ENCODE results near the gene MYOCD. TPM values are rescaled to one million over a fixed set of nuclear protein-coding genes. Genes with fewer than 3 reads are reported as not detected.

The MYOCD gene
- total RNA-seq, 1 experiment from 2014 or later: 0.02 TPM

- DNase-seq (ENCODE audit: extremely low read depth, low read depth): no peak
These were observed 40.4 kb downstream of the MYOCD start for GRCh38 chr17:12706070-12706469.

- no peak for DNase-seq (ENCODE audit: extremely low read depth, low read depth)
These were observed 43.4 kb downstream of the MYOCD start for GRCh38 chr17:12709063-12709462.

DNA sequence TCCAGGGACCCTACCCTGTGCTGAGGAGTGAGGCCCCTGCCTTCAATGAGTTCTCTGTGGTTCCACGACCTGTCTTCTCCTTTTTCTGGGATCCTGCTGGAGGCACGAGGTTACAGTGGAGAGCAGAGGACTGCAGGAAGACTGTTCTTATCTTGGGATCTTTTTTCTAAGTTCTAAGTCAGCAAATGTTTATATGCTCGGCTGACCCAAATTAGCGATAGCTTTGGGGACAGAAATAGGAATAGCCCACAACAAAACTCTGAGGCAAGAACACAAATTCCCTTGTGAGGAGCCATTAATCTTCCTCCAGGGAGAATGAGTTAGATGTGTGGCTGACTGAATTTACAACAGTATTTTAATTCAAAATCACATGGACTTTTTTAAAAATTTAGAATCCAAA, 46.7 kb downstream of the MYOCD start:
- no peak for DNase-seq (ENCODE audit: extremely low read depth, low read depth)

DNA sequence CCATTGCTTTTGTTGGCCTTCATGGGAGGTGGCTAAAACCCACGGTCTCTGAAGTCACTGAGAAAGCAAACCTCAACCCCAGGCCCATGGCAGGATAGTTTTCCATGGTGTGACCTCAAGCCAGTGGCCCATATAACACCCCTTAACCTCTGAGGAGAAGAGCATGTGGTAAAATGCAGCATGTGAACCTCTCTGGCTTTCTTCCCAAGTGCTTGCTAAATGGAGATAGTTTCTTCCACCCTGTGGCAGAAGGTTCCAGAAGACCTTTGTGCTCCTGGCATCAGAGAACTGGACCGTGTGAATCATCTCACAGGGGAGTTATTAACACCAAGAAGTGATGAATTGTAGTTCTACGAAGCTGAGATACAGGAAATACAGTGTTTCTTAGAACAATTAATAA, 47.3 kb downstream of the MYOCD start:
- no peak for DNase-seq (ENCODE audit: extremely low read depth, low read depth)

DNA sequence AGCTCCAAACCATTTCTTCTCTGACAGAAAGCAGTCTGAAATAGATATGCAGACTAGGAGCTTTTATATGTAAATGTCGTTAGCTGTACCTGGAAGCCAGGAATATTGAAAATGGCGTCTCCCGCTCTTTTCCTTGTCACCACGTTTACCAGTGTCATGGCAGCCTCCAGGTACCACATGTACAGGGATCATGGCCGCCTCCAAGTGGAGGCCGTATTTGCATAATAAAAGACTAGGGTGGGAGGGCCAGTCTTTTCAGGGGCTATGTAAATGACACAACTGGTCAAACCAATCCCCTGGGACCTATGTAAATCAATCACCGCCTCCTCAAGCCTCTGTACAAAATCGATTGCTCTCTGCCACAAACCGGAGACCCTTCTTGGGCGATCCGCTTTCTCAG, 54.3 kb downstream of the MYOCD start:
- DNase-seq (ENCODE audit: extremely low read depth, low read depth): no peak

DNA sequence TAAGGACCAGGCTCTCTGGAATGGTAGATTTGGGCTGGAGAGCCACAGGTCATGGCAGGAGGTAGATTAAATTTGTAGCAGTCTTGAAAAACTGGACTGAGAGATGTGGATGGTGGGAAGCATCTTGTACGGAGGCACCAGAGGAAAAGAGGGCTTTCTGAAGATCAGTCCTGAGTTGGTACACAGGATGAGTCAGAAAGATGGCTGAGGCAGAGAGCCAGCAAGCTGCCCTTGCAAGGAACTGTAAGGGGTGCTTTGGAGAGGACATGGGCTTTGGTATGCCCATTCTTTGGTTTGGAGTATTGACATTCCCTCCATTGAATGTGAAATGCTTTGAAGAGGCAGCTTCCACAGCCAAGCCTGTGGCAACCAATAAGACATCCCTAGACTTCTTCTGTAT, 55.9 kb downstream of the MYOCD start:
- no peak for DNase-seq (ENCODE audit: extremely low read depth, low read depth)

- no peak for DNase-seq (ENCODE audit: extremely low read depth, low read depth)
These were observed 56.6 kb downstream of the MYOCD start for GRCh38 chr17:12722282-12722681.

- DNase-seq (ENCODE audit: extremely low read depth, low read depth): no peak
These were observed 60.4 kb downstream of the MYOCD start for GRCh38 chr17:12726131-12726530.

GRCh38 chr17:12727076-12727760, 61.5 kb downstream of the MYOCD start:
- DNase-seq (ENCODE audit: extremely low read depth, low read depth): no peak

DNA sequence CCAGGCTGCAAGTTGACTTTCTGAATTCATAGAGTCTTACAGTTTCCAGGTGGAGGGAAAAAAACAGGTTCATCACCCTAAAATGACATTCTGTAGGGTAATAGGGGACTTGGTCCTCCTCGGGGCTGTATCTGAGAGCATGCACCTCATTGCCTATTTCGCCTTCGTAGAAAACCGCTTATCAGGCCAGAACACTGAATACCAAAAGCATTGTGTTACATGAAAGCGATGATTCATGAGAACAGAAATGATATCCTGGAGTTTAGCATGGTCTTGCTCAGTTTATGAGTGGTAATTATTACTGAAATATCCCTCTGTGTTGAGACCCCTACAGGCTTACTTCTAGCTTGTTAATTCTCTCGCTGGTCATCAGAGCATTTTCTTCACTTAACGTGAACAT, 62.2 kb downstream of the MYOCD start:
- DNase-seq (ENCODE audit: extremely low read depth, low read depth): no peak

- DNase-seq (ENCODE audit: extremely low read depth, low read depth): no peak
These were observed 63.4 kb downstream of the MYOCD start for GRCh38 chr17:12729086-12729485.

GRCh38 chr17:12730421-12730820, 64.7 kb downstream of the MYOCD start:
- DNase-seq (ENCODE audit: extremely low read depth, low read depth): no peak

DNA sequence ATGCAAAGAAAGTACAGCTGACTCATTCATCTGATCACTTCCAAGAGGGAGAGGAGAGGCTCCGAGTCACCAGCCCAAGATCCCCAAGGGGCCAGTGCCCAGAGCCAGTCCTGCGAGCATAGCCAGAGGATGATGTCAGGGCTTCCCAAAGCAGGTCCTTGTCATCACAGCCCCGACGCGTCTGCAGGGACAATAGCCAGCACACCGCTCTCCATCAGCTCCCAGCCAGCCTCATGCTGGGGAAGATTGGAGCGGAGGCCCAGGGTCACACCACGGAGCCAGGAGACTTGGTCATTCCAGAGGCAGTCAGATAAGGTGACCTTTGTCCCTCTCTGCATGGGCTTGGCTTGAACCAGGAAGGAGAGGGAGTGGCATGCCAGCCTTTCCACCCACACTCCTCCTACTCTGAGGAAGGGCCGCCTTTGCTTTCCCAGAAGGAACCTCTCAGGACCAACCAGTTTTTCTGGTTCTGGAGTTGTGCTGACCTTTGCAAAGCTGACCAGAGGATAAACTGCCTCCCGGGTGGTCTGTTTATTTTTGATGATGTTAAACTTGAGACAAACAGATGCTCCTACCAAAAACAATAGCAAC, 65.3 kb downstream of the MYOCD start:
- no peak for DNase-seq (ENCODE audit: extremely low read depth, low read depth)

DNA sequence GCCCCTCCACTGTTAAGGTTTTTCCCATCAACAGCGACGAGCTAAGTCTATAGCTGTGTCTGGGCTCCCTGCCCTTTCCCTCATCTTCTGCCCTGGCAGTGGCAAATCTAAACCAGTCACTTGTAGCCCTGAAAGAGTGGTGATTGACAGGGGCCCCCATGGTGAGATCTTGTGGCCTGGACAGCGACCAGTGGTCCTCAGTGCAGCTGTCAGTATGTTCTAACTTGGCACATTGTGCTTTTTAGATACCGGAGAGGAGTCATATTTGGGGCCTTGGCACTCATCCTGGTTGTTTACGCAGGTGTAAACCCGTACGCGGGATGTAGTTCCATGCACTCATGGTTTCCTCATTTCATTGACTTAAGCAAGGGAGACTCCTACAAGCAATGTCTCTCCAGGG, 66.1 kb downstream of the MYOCD start:
- DNase-seq (ENCODE audit: extremely low read depth, low read depth): no peak

DNA sequence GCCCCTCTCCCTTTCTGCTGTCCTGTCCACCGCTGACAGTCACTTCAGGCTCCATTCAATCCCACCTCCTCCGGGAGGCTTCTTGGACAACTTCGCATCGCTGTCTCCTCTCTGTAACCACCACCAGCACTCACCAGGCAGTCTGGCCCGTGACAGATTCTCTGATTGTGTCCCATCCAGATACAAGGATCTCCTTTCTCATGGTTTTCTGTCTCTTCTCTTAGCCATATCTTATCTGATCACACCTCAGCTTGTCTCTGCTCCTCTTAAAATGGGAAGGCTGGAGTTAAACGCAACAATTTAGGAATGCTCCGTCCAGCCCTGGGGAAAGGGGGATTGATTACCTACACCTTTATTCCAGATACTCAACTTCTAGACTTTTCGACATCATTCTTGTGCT, 66.7 kb downstream of the MYOCD start:
- DNase-seq (ENCODE audit: extremely low read depth, low read depth): no peak

- DNase-seq (ENCODE audit: extremely low read depth, low read depth): no peak
These were observed 69.2 kb downstream of the MYOCD start for GRCh38 chr17:12734926-12735325.

DNA sequence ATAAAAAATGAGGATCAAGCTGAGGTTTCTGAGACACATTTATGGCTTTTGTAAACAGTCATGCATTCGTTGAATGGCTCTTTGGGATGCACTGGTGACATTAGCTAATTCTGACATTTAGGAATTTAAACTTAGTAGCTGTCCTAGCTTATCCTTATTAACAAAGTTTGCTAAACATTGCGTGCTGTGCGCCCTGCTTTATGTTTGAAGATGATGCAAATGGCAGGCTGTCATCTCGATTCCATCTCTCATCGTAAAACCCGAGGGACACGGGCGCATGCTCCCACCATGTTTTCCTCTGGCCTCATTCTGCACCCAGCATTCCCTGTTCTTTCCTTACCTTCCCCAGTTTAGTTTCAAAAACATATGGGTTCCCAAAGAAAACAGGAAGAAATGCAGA, 69.8 kb downstream of the MYOCD start:
- DNase-seq (ENCODE audit: extremely low read depth, low read depth): no peak

DNA sequence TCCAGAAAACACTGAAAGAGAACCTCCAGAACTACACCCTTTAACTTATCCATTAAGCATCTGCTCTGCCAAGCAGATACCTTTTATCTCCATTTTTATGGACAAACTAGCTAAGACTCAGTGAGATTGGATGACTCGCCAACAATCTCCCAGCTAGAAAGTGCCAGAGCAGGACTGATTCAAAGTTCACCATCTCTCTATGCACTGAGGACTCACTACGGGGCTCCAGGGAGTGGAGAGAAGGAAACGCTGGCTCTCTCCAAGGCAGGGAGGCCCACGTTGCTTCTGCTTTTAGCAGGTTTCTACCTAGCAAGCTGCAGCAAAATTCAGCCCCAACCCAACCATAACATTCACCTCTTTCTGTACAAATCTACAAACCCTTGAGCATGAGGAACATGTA, 70.8 kb downstream of the MYOCD start:
- DNase-seq (ENCODE audit: extremely low read depth, low read depth): no peak

DNA sequence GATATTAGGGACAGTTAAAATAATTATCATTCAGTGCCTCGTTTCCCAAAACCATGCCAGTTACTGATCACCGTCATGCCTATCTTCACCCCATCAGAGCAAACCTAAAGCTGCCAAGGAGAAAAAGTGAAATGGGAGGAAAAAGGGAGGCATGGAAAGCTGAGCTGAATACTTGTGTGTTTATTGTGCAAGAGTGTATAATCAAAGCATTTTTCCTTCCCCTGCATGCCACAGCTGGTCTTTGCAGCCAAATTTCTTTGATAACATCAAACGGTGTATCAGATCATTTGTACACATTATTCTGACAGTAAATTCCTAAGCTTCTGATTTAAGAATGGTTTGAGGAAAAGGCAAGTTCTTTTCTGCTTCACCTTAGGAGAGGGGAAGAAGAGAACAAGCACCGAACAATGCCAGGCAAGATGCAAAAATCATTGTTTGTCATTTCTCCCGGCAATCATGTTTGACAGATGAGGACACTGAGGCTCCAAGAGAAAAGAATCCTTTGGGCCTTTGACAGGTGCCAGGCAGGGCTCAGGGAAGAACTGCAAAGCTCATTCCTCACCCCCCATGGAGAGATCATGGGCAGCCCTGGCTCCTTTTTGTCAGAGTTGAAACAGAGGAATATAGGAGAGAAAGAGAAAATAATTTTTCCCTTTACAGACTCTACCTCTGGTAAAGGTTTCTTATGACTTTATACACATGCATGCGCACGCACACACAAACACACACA, 72.2 kb downstream of the MYOCD start:
- DNase-seq (ENCODE audit: extremely low read depth, low read depth): no peak

GRCh38 chr17:12738624-12739023, 72.9 kb downstream of the MYOCD start:
- no peak for DNase-seq (ENCODE audit: extremely low read depth, low read depth)

GRCh38 chr17:12739500-12739899, 73.8 kb downstream of the MYOCD start:
- DNase-seq (ENCODE audit: extremely low read depth, low read depth): no peak

GRCh38 chr17:12743046-12743445, 77.4 kb downstream of the MYOCD start:
- no peak for DNase-seq (ENCODE audit: extremely low read depth, low read depth)
